H1 (cell line): Measurements from ENCODE around the gene ANO2. TPM values are rescaled to one million over a fixed set of nuclear protein-coding genes. Genes with fewer than 3 reads are reported as not detected.

Experiments used
- CHD7 ChIP-seq: fragments of 300-600 bp; sonication (generic); IDR thresholded peaks from 2 replicates; pipeline ENCODE4 v1.7.1; 2012; ENCODE audit warnings: low read length, moderate library complexity, mild to moderate bottlenecking, inconsistent platforms; ENCODE audit not compliant: insufficient replicate concordance
- GABPA ChIP-seq: IDR thresholded peaks from 2 replicates; pipeline ENCODE4 v1.6.1; 2011; ENCODE audit warnings: mild to moderate bottlenecking, low read length, moderate library complexity, borderline replicate concordance; ENCODE audit not compliant: insufficient read depth
- RFX5 ChIP-seq: IDR thresholded peaks from 2 replicates; pipeline ENCODE4 v1.6.1; 2011; ENCODE audit warnings: low read depth, low read length, improper control_type of control experiment, borderline replicate concordance
- SIN3A ChIP-seq, 2 experiments: IDR thresholded peaks in 1 of 2; conservative IDR thresholded peaks in 1 of 2; 2 replicates each; pipeline ENCODE4 v1.6.1; 2011 to 2012; ENCODE audit warnings: low read length in 2 of 2, improper control_type of control experiment in 1 of 2, low read depth in 1 of 2, mild to moderate bottlenecking in 1 of 2
- USF2 ChIP-seq: IDR thresholded peaks from 2 replicates; pipeline ENCODE4 v1.6.1; 2011; ENCODE audit warnings: low read length, improper control_type of control experiment
- polyA plus RNA-seq, 7 experiments: library from polyadenylated mRNA; depleted of rRNA in 3 of 7; stranded (reverse) in 5 of 7; unstranded in 2 of 7; fragments of >200 nt in 5 of 7; fragments of 200-250 nt in 2 of 7; gene quantifications; 1 replicate in 5 of 7; 2 replicates in 1 of 7; 4 replicates in 1 of 7; pipeline versions ENCODE4 v1.2.1 to v1.2.3, GENCODE V29; 2011 to 2013; ENCODE audit warnings: missing spikeins in 2 of 7, mixed read lengths in 2 of 7
- total RNA-seq: library from RNA; stranded (reverse); fragmentation: NEBNext Ultra II Directional; extraction: Animal tissue kit (Norgen Biotek cat#: 25700); gene quantifications from 2 replicates; pipeline ENCODE4 v1.2.1, GENCODE V29; 2021

ANO2 gene
- total and polyA plus RNA-seq, 2 of the 8 experiments (the other 6 are each of a cell fraction or from before 2014, with no cell fraction given): 1.9 to 5.5 TPM

GRCh38 chr12:5748027-5748426, 197.0 kb downstream of the ANO2 start (continued):
- TF ChIP-seq CHD7 (no peak), GABPA (no peak), SIN3A (conservative IDR thresholded peaks at IDR 0.05 in 1 of 2, IDR thresholded peaks at IDR 0.05 in 1 of 2; ENCODE audit: low read depth in 1 of 2, low read length in 2 of 2) (no peak), RFX5 (no peak), USF2 (no peak)
